NCI-H526 treated with DMSO at 0.1 percent for 48 hours (cell line): Measurements from ENCODE around the gene KCNC1.

Source experiments
- DNase-seq: peaks from one replicate; lab custom pipeline; 2025; lab: John Stamatoyannopoulos, UW

The KCNC1 gene

DNA sequence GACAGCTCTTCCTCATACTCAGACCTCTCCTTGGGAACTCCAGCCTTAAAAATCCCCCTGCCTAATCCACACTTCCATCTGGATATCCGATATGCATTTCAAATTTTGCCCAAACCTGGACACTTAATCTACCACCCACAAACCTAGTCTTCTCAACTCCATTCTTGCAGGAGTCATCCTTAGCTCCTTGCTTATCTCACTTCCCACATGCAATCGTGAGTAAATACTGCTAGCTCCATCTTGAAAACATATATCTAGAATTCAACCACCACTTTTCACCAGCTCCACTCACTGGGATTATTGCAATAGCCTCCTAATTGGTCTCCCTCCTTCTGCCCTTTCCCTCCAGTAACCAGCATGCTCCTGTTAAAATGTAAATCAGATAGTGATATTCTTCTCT, 17.8 kb upstream of the KCNC1 start:
- DNase-seq, result no peak

DNA sequence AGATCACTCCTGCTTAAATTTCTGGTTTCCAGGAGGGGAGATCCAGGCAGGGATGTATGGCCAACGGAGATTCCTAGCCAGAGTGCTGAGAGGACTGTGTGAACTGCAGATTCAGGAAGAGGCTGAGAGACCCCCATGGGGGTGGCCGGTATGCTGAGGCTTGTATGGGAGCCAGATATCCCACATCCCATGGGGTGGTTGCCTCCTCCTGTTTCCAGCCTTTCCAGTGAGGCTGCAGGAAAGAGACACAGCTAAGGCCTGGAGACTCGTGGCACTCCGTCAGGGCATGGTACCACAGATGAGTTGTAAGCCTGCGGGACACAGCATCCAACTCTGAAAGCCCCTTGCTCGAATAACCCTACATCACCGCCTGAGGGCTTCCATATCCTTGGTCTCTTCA, 16.6 kb upstream of the KCNC1 start:
- no peak for DNase-seq

DNA sequence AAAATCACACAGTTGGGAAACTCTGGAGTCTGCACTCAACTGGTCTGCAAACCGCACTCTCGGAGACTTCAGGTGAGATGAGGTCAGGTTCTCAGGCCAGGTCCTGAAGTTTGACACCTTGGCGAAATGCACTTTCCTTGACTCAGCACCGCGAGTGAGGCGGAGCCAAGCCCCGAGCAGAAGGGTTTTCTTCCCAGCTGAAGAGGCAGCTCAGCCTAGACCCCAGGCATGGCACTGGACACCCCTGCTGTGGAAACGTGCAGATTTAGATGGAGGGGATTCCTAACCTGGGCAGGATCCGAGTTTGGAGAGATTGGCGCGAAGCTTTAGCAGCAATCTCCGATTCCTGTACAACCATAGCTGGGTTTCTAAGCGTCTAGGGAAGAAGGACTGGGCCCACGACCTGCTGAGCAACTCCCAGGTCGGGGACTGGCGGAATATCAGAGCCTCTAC, 16.0 kb upstream of the KCNC1 start:
- DNase-seq, result no peak

DNA sequence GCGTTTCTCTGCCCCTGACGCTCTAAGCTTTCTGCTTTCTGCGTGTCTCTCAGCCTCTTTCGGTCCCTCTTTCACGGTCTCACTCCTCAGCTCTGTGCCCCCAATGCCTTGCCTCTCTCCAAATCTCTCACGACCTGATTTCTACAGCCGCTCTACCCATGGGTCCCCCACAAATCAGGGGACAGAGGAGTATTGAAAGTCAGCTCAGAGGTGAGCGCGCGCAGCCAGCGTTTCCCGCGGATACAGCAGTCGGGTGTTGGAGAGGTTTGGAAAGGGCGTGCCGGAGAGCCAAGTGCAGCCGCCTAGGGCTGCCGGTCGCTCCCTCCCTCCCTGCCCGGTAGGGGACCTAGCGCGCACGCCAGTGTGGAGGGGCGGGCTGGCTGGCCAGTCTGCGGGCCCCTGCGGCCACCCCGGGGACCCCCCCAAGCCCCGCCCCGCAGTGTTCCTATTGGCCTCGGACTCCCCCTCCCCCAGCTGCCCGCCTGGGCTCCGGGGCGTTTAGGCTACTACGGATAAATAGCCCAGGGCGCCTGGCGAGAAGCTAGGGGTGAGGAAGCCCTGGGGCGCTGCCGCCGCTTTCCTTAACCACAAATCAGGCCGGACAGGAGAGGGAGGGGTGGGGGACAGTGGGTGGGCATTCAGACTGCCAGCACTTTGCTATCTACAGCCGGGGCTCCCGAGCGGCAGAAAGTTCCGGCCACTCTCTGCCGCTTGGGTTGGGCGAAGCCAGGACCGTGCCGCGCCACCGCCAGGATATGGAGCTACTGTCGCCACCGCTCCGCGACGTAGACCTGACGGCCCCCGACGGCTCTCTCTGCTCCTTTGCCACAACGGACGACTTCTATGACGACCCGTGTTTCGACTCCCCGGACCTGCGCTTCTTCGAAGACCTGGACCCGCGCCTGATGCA, 15.3 kb upstream of the KCNC1 start, which contains the start of gene MYOD1:
Gene MYOD1, plus strand, starts transcription at position 544 of the 910 bp plus-strand sequence. Its CDS starts 212 bp downstream, at position 756.
- DNase-seq, result no peak

GRCh38 chr11:17719938-17720795, 14.4 kb upstream of the KCNC1 start:
- no peak for DNase-seq

GRCh38 chr11:17720796-17721171, 13.8 kb upstream of the KCNC1 start:
- DNase-seq, result peak; percentile 14

DNA sequence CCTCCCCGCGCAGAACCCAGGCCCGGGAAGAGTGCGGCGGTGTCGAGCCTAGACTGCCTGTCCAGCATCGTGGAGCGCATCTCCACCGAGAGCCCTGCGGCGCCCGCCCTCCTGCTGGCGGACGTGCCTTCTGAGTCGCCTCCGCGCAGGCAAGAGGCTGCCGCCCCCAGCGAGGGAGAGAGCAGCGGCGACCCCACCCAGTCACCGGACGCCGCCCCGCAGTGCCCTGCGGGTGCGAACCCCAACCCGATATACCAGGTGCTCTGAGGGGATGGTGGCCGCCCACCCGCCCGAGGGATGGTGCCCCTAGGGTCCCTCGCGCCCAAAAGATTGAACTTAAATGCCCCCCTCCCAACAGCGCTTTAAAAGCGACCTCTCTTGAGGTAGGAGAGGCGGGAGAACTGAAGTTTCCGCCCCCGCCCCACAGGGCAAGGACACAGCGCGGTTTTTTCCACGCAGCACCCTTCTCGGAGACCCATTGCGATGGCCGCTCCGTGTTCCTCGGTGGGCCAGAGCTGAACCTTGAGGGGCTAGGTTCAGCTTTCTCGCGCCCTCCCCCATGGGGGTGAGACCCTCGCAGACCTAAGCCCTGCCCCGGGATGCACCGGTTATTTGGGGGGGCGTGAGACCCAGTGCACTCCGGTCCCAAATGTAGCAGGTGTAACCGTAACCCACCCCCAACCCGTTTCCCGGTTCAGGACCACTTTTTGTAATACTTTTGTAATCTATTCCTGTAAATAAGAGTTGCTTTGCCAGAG, 13.2 kb upstream of the KCNC1 start:
- DNase-seq, result no peak

DNA sequence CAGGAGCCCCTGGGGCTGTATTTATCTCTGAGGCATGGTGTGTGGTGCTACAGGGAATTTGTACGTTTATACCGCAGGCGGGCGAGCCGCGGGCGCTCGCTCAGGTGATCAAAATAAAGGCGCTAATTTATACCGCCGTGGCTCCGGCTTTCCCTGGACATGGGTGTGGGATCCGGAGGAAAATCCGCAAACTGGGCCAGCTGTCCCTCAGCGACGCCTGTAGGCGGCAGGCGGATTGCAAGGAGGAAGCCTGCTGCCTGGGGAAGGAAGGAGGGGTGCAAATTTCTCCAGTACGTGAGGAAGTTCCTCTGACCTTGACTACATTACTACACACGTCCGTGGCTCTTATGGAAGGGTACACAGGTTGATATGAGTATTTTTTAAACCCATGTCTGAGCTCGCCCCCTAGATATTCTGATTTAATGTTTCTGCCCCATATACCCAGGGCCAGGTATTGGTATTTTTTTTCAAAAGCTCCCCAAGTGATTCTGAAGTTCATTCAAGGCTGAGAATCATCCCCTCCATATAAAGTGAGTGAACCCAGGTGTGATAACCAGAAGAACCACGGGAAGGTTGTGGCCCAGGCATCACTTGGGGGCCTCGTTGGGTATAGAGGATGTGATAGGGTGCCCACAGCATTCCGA, 12.5 kb upstream of the KCNC1 start:
- peak; percentile 17 for DNase-seq

- no peak for DNase-seq
Measured at GRCh38 chr11:17724020-17724908, 10.3 kb upstream of the KCNC1 start.

GRCh38 chr11:17725174-17725573, 9.4 kb upstream of the KCNC1 start:
- DNase-seq, result no peak

DNA sequence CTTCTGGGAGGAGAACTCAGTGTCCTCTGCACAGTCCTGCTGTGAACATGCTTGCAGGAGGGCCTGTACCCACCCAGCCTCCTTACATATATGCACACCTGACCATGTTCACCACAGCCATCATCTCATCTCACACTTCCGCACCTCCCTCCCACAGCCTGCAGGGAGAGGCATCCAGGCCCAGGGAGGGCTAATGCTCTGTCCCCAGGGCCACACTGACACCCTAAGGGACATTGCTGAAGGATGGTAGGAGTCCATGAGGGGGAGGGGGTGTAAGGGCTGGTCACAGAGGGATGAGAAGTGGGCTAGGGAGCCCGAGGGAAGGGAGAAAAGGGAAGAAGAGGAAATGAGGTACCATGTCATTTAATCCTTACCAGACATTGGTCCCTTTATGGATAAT, 4.4 kb upstream of the KCNC1 start:
- DNase-seq, result no peak

- DNase-seq, result peak; percentile 79
Measured at GRCh38 chr11:17730608-17731462, 3.7 kb upstream of the KCNC1 start.

- DNase-seq, result no peak
Measured at GRCh38 chr11:17733261-17733660, 1.3 kb upstream of the KCNC1 start.

DNA sequence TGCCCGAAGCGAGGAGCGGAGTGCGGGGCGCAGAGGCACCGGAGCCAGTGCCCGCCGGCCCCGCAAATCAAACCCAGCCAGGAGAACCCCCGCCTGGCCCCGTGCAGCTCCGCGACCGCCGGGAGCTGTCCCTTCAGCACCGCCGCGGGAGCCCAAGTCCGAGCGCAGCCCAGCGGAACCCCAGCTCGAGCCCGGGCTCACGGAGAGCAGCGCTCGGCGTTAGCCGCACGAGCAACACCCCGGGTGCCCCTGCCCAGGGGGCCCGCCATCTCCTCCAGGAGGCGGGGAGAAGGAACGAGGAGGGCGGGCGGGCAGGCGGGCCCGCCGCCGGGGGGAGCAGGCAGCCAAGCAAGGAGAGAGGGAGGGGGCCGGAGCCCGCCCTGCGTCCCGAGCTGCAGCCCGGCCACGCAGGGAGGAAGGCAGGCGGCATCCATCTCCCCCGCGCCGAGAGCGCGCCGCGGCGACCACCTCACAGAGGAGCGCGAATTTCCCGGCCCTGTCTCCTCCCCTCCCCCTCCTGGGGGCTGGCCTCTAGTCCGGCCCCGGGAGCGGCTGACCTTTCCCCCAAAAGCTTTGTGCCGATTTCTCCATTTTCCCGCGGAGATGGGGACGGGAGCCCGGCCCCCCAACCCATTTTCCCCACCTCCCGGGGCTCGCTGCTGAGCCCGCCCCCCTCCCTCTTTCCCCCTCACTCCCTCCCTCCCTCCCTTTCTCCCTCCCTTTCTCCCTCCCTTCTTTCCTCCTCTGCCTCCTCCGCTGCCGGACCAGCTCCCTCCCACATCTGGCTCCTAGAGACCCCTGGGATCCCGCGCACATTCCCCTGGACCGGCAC, 621 bp downstream of the KCNC1 start:
- peak; percentile 25 for DNase-seq

DNA sequence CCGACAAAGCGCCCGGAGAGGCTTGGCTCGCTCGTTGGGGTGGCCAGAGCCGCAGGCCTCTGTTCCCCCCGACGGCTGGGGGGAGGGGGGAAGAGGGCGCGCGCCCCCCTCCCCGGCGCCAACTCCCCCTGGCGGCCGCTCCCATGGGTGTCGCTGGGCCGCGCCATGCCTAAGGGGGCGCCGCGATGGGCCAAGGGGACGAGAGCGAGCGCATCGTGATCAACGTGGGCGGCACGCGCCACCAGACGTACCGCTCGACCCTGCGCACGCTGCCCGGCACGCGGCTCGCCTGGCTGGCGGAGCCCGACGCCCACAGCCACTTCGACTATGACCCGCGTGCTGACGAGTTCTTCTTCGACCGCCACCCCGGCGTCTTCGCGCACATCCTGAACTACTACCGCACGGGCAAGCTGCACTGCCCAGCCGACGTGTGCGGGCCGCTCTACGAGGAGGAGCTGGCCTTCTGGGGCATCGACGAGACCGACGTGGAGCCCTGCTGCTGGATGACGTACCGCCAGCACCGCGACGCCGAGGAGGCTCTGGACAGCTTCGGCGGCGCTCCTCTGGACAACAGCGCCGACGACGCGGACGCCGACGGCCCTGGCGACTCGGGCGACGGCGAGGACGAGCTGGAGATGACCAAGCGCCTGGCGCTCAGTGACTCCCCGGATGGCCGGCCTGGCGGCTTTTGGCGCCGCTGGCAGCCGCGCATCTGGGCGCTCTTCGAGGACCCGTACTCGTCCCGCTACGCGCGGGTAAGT, 1.4 kb downstream of the KCNC1 start:
- DNase-seq, result no peak

- DNase-seq, result no peak
Measured at GRCh38 chr11:17736579-17736893, 2.0 kb downstream of the KCNC1 start.

GRCh38 chr11:17736930-17737817, 2.6 kb downstream of the KCNC1 start:
- DNase-seq, result no peak
